Neutrophil (primary cell): ENCODE results near the gene FAM3D.
"Not testable (repeated sequence)": the region's sequence is repeated elsewhere in the genome, so short reads cannot be mapped to it uniquely, and the experiment has no call there.

Source experiments
- H3K27ac ChIP-seq: fragments of 200-600 bp; sonication (generic); 2 replicates; pipeline ENCODE4 v1.5.1; 2016; ENCODE audit warnings: mild to moderate bottlenecking, moderate library complexity
- H3K27me3 ChIP-seq: fragments of 200-600 bp; sonication (generic); 2 replicates; pipeline ENCODE4 v1.6.0; 2016; ENCODE audit warnings: mild to moderate bottlenecking
- H3K36me3 ChIP-seq: fragments of 200-600 bp; sonication (generic); 2 replicates; pipeline ENCODE4 v1.5.1; 2017
- H3K4me1 ChIP-seq, 2 experiments: fragments of 200-600 bp in 1 of 2; sonication (generic) in 1 of 2; 1 replicate in 1 of 2; 2 replicates in 1 of 2; pipeline versions ENCODE4 v1.5.1 to v1.6.1; 2013 to 2016; ENCODE audit warnings: low read depth in 1 of 2, low read length in 1 of 2, mild to moderate bottlenecking in 1 of 2, moderate library complexity in 1 of 2; ENCODE audit not compliant: control insufficient read depth in 1 of 2, insufficient read depth in 1 of 2
- H3K4me3 ChIP-seq, 2 experiments: fragments of 200-600 bp in 1 of 2; sonication (generic) in 1 of 2; 1 replicate in 1 of 2; 2 replicates in 1 of 2; pipeline ENCODE4 v1.5.1; 2013 to 2016; ENCODE audit warnings: low read depth in 1 of 2, low read length in 1 of 2, mild to moderate bottlenecking in 1 of 2, moderate library complexity in 1 of 2
- H3K9me3 ChIP-seq: fragments of 200-600 bp; sonication (generic); 2 replicates; pipeline ENCODE4 v1.5.1; 2016
- CTCF ChIP-seq: fragments of 200-600 bp; sonication (generic); IDR thresholded peaks from 2 replicates; pipeline ENCODE4 v1.5.1; 2016; ENCODE audit warnings: antibody characterized with exemption

Gene FAM3D

GRCh38 chr3:58696093-58696492, 29.5 kb upstream of the FAM3D start:
- no peaks in the 10 kb centered on the region for H3K36me3 ChIP-seq
- H3K27ac ChIP-seq, result no peak overlapping the region
- no peak for TF ChIP-seq CTCF
- H3K4me1 ChIP-seq, result no peaks in the 10 kb centered on the region
- H3K4me3 ChIP-seq, result no peak overlapping the region
- no peaks in the 10 kb centered on the region for H3K27me3 ChIP-seq
- peaks cover 5% of the 10 kb centered on the region for H3K9me3 ChIP-seq

GRCh38 chr3:58695284-58695683, 28.7 kb upstream of the FAM3D start:
- H3K9me3 ChIP-seq, H3K4me1 ChIP-seq, H3K36me3 ChIP-seq, H3K27me3 ChIP-seq, H3K27ac ChIP-seq, H3K4me3 ChIP-seq: not testable (repeated sequence)

DNA sequence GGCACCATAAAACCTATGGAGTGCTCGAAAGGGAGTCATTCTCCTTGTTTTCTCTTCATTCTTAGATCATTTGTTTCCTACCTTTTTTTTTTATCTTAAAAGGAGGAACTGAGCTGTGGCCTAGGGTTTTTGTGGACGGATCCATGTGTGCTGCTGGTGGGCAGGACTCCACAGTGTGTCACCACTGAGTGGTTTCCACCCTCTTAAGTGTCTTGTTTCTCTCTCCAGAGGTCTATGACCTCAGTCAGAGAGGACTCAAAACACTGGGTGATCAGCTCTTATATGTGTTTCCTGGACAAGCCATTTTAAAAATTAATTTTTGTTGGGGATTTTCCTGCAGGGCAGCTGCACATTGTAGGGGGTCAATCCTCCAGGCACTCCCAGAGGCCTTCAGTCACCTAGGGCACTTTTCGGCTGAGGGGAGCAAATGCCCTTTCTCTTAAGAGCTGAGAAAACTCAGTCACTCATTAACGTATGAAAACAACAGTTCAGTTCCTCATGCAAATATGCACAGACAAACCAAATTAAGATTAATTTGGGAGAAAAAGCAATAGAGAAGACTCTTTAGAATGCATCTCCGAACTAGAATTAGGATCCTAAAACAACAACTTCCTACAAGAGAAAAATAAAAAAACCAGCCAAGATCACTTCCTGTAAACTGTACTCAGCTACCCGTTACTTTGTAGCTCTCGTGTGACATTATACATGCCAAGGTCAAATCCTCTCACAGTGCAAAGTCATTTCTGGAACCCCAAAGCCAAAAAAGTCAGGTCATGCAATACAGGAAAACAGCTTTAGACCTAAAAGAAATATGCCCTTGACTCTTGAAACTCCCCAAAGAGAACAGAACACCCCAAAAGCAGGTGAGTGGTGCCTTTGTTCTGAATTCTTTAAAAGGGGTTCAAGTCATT, 27.6 kb upstream of the FAM3D start:
- peaks cover 13% of the 10 kb centered on the region for H3K9me3 ChIP-seq
- H3K4me3 ChIP-seq, result no peak overlapping the region
- H3K27ac ChIP-seq, result no peak overlapping the region
- H3K27me3 ChIP-seq, result no peaks in the 10 kb centered on the region
- TF ChIP-seq CTCF, result no peak
- H3K36me3 ChIP-seq, result no peaks in the 10 kb centered on the region
- H3K4me1 ChIP-seq, result no peaks in the 10 kb centered on the region

GRCh38 chr3:58692484-58692883, 25.9 kb upstream of the FAM3D start:
- TF ChIP-seq CTCF, result no peak
- Histone ChIP-seq H3K27ac (no peak overlapping the region), H3K4me3 (no peak overlapping the region), H3K27me3 (no peaks in the 10 kb centered on the region), H3K9me3 (peaks cover 13% of the 10 kb centered on the region), H3K4me1 (no peaks in the 10 kb centered on the region), H3K36me3 (no peaks in the 10 kb centered on the region)

DNA sequence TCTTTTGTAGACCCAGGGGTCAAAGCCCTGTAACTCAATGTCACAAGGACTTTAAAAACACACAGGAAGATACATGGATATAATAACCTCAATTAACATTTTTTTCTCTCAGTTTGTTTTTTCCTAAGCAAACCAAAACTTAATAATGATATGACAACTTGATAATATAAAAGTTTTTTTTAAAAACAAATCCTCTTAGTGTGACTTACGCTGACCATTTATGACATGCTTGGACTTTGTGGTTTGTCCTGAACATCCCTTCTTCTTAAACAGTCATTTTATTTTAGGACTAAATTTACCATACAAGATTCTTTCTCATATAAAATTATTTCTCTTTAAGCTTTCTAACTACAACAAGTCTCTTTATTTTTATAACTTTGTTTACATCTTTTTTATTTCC, 25.4 kb upstream of the FAM3D start:
- no peak overlapping the region for H3K27ac ChIP-seq
- H3K4me3 ChIP-seq, result no peak overlapping the region
- TF ChIP-seq CTCF, result no peak
- H3K9me3 ChIP-seq, result peaks cover 13% of the 10 kb centered on the region
- H3K4me1 ChIP-seq, result no peaks in the 10 kb centered on the region
- no peaks in the 10 kb centered on the region for H3K27me3 ChIP-seq
- H3K36me3 ChIP-seq, result no peaks in the 10 kb centered on the region

- H3K36me3 ChIP-seq, result no peaks in the 10 kb centered on the region
- no peaks in the 10 kb centered on the region for H3K4me1 ChIP-seq
- no peak overlapping the region for H3K4me3 ChIP-seq
- H3K27me3 ChIP-seq, result no peaks in the 10 kb centered on the region
- peaks cover 13% of the 10 kb centered on the region for H3K9me3 ChIP-seq
- TF ChIP-seq CTCF, result no peak
- no peak overlapping the region for H3K27ac ChIP-seq
These were observed 23.9 kb upstream of the FAM3D start for GRCh38 chr3:58690490-58690889.
